WTC11 (cell line): ENCODE data around the gene ENAH.

Experiments
- ATF2 ChIP-seq: sonication (generic); formaldehyde crosslinking; IDR thresholded peaks from 2 replicates; pipeline ENCODE4 v1.8.1; 2022; ENCODE audit warnings: low read depth, missing genetic modification reagents, borderline replicate concordance
- CTCF ChIP-seq: fragments of 200-600 bp; IDR thresholded peaks from 2 replicates; pipeline ENCODE4 v1.8.0; 2022; ENCODE audit warnings: antibody characterized with exemption
- E2F5 ChIP-seq: sonication (generic); formaldehyde crosslinking; IDR thresholded peaks from 2 replicates; pipeline ENCODE4 v1.8.1; 2022; ENCODE audit warnings: mild to moderate bottlenecking, moderate library complexity, missing genetic modification reagents
- ESRRA ChIP-seq: sonication (generic); formaldehyde crosslinking; IDR thresholded peaks from 2 replicates; pipeline ENCODE4 v1.8.1; 2022; ENCODE audit warnings: mild to moderate bottlenecking, missing genetic modification reagents, borderline replicate concordance
- FOXP4 ChIP-seq: sonication (generic); formaldehyde crosslinking; IDR thresholded peaks from 2 replicates; pipeline ENCODE4 v1.8.0; 2022; ENCODE audit warnings: mild to moderate bottlenecking, missing genetic modification reagents
- MAX ChIP-seq: sonication (generic); formaldehyde crosslinking; IDR thresholded peaks from 2 replicates; pipeline ENCODE4 v1.8.0; 2022; ENCODE audit warnings: mild to moderate bottlenecking, missing genetic modification reagents
- PRRX2 ChIP-seq: fragments of 250-450 bp; sonication (Bioruptor Pico); IDR thresholded peaks from 2 replicates; pipeline ENCODE4 v1.8.0; 2021; ENCODE audit warnings: mild to moderate bottlenecking
- SP1 ChIP-seq: sonication (generic); formaldehyde crosslinking; conservative IDR thresholded peaks from 2 replicates; pipeline ENCODE4 v1.8.1; 2022; ENCODE audit warnings: missing genetic modification reagents
- TEAD1 ChIP-seq: sonication (generic); formaldehyde crosslinking; IDR thresholded peaks from 2 replicates; pipeline ENCODE4 v1.8.0; 2022; ENCODE audit warnings: mild to moderate bottlenecking, missing genetic modification reagents
- USF2 ChIP-seq: sonication (generic); formaldehyde crosslinking; IDR thresholded peaks from 2 replicates; pipeline ENCODE4 v1.8.1; 2023; ENCODE audit warnings: mild to moderate bottlenecking, missing genetic modification reagents, moderate library complexity
- ZNF281 ChIP-seq: sonication (generic); formaldehyde crosslinking; IDR thresholded peaks from 2 replicates; pipeline ENCODE4 v1.8.0; 2023; ENCODE audit warnings: mild to moderate bottlenecking, missing genetic modification reagents

- no peak for TF ChIP-seq CTCF
- no peak for TF ChIP-seq ESRRA (CRISPR knock-in tag)
- TF ChIP-seq ATF2 (CRISPR knock-in tag), result no peak
- no peak for TF ChIP-seq E2F5 (CRISPR knock-in tag)
- no peak for TF ChIP-seq TEAD1 (CRISPR knock-in tag)
- TF ChIP-seq FOXP4, result no peak
- no peak for TF ChIP-seq SP1 (CRISPR knock-in tag)
- TF ChIP-seq PRRX2, result no peak
- TF ChIP-seq ZNF281, result no peak
- no peak for TF ChIP-seq MAX (CRISPR knock-in tag)
- TF ChIP-seq USF2 (CRISPR knock-in tag), result no peak
These were observed 128.4 kb downstream of the ENAH start for GRCh38 chr1:225524570-225524969.
